ENCODE measurements around the gene DMBT1.

Gene DMBT1

DNA sequence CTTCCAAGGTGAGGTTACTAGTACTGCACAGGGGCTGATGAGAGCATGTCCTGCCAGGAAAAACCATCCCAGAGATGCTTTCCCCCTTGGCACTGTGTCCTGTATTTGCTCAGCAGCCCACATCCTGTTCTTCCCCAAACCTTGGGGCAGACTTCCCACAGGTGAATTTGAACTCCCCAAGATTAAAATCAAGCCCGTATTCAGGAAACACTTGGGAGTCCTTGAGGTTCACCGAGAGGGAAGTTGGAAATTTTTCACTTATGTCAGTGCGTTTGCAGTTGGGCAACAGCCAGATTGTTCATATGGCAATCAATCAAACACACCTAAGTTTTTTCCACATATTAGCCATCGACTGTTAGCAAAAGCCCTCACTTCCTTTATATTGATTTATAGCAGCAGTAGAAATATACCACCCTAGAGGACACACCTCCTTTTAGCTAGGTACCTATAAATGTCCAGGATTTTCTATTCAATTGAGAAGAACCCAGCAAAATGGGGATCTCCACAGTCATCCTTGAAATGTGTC is at the start of gene DMBT1:
Gene DMBT1, plus strand, starts transcription at position 476 of the 526 bp plus-strand sequence. Its CDS starts 17 bp downstream, at position 493.
- DNase-seq, result no peak

DNA sequence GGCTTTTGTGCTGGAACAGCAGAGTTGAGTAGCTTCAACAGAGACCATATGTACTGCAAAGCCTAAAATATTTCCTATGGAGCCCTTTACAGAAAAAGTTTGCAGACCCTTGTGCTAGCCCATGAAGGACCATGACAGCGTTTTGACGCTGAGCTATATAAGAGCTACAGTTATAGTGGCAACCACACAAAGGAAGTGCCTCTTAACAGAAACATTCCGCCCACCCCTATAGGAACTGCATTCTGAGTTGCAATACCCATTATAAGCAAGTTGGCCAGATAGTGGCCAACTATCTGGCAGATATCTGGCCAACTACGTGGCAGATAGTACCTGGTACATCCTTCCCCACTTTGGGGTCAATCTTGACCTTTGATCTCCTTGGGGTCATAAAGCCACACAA is 47.5 kb upstream of the DMBT1 start:
- no peak for DNase-seq

DNA sequence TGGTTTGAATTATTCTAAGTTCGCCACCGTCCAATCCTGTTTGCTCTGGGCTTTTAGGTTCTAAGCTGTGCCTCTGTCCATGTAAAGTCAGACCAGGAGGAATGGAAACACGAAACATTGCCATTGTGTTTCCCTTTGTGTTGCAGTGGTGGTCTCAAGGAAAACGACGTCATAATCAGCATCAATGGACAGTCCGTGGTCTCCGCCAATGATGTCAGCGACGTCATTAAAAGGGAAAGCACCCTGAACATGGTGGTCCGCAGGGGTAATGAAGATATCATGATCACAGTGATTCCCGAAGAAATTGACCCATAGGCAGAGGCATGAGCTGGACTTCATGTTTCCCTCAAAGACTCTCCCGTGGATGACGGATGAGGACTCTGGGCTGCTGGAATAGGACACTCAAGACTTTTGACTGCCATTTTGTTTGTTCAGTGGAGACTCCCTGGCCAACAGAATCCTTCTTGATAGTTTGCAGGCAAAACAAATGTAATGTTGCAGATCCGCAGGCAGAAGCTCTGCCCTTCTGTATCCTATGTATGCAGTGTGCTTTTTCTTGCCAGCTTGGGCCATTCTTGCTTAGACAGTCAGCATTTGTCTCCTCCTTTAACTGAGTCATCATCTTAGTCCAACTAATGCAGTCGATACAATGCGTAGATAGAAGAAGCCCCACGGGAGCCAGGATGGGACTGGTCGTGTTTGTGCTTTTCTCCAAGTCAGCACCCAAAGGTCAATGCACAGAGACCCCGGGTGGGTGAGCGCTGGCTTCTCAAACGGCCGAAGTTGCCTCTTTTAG is 46.3 kb upstream of the DMBT1 start:
- no peak for DNase-seq

DNA sequence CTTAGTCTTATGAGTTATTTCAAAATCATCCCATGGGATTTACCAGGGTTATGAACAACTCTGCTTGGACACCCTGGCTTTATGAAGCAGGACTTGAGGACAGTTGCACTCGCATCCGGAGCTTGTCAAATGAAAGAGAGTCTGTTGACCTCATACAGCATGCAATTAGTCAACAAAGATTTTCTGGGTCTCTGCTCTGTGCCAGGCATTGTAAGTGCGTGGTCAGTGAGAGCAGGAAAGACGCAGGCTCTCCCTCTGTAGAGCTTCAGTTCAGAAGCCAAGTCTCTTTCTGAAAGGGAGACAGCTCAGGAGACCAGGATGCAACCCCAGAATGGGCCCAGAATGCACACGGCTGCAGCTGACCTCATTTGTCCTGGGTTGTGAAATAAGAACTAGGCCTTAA is 45.5 kb upstream of the DMBT1 start:
- no peak for DNase-seq

DNA sequence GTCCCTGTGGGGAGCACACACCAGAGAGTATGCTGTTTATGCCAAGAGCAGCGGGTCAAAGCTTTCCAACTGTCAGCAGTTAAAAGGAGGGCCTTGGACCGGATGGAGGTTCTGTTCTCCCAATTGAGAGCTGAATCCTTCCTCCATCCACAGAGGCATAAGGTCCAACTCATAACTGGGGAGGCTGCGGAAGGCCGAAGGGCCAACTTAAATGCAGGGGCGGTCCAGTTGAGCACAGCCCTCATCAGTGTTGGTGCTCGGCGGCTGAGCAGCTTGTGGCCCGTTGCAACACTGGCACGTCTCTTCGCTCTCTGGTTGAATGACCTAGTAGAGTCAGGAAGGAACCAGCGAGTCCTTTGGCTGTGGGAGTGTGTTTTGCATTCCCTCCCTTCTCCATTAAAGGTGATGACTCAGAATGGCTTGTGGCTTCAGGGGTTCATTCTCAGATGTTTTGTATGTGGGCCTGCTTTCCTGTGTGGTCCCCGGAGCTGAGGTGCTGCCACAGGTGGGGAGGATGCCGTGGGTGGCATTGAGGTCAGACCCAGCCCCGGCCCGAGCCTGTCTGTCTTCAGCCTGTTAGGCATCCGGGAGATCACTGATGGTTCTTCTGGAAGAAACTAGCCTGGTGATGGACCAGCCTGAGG is 44.8 kb upstream of the DMBT1 start:
- no peak for DNase-seq

DNA sequence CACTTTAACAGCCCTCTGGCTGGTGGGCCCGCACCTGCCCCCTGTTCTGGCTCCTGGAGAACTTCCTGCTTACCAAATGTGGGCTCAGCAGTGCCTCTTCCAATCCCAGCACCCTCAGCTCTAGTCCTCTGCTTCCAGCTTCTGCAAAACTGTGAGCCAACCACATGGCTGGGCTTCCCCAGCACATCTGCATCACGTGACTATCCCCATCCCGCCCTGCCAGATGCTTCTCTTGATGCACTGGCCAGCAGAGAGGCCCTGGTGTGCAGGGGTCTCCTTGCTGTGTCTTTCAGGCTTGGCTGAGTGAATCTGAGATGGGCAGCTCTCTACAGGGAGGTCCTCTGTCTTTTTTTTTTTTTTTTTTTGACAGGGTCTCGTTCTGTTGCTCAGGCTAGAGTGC is 43.8 kb upstream of the DMBT1 start:
- no peak for DNase-seq

DNA sequence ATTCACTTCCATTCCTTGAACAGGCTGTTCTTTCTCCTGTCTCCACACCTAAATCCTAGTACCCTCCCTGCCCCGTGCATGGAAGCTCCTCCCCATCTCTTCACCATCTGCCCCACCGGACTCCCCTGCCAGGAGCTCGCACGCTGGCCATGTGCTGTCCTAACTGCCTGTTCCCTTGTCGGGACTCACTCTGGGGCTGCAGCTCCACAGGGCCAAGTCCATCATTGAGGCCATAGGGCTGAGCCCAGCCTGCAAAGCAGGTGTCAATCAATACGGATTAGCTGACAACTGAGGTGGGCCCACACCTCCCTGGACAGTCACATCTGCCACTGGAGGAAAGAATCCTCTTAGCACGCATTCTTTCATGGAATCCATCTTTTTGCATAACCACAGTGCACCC is 41.4 kb upstream of the DMBT1 start:
- no peak for DNase-seq

DNA sequence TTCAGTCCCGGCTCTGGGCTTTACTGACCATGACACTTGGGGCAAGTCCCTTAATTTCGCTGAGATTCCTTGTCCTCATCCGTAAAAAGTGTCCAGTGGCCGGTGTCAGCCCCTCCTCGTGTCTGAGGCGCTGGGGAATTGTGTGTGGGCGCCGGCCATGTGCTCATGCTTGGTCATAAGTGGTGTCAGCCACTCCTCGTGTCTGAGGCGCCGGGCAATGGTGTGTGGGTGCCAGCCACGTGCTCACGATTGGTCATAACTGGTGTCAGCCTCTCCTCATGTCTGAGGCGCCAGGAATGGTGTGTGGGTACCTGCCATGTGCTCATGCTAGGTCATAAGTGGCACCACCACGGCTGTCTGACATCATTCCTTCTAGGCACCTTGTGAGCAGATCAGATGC is 40.7 kb upstream of the DMBT1 start:
- DNase-seq, result no peak

DNA sequence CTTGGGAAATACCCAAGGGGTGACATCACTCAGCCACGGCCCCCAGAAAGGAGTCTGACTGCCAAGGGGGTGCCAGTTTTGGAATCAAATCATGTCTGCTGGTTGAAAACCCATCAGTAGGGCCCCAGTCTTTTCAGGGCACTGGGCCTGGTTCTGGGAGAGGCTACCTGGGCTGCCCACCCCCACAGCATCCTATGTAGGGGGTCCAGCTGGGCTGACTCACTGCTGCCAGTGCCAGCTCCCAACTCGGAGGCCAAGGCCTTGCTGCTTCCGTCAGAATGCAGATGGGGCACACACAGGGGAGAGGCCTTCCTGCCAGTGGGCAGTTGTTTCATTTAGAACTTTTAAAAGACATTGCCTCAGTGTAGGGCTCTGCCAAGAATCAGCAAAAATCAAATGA is 39.5 kb upstream of the DMBT1 start:
- no peak for DNase-seq

DNA sequence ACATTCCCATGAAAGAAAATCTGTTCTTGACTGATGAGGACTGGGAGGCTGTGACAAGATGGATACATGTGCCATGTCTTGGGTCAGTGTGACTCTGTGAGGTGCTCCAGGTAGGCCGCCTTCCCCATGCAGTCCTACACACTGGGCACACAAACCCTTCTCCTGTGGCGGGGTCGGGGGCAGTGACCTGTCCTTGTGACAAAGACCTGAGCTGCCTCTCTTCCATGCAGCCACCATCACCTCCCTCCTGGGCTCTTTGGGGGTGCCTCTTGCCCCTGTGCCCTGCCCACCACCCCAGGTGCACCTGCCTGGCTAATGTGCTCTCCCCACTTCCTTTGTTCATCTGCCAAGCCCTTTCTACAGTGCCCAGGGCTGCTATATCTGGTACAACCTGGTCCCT is 35.7 kb upstream of the DMBT1 start:
- DNase-seq, result no peak

DNA sequence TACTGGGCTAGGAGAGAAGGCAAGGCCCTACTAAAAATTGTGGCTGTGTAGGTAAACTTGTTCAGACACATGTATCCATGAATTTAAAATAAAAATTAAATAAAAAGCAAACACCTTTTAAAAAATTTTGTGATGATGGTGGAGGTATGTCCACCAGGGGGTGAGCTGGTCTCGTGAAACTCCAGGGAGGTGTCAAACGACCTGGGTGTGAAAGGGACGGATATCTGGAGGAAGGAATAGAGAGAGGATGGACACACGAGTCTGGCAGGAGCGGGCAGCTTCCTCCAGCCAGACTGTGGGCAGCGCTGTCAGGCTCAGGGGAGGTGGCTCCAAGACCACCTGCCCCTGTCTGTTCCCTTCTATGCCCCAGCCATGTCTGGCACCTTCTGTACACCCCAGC is 34.8 kb upstream of the DMBT1 start:
- DNase-seq, result no peak

DNA sequence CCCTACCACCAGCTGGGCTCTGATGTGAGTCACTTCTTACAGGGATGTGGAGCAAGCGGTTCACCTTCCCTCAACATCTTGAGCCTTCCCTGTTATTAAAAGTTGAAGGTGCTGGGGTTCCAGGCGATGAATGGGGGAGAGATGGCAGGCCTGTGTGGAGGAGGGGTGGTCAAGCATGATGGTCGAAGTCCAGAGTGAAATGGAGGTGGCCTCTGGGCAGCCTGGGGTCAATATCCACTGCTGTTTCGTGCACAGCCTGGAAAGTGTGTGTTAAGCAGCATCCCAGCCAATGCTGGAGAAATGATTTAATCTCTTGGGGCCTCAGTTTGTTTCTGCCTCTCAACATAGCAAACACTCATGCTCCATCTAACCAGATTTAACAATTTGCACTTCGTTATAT is 33.7 kb upstream of the DMBT1 start:
- no peak for DNase-seq

DNA sequence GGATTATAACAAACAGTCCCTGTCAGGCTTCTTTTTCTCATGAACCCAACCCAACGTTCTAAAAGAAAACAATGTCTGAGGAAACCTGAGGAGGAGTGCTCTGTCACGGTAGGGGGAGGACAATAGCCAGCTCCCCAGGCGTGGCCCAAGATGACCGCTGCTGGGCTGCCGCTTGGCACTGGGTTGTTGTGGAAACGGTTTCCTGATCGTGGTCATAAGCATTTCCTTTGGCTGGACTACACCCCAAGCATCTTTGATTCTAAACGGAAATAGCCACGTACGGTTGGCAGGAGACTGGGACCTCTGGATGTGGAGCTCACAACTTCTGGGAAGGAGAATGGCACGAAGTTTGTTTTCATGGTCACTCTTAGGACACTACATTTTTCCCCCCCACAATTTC is 30.4 kb upstream of the DMBT1 start:
- DNase-seq, result no peak

DNA sequence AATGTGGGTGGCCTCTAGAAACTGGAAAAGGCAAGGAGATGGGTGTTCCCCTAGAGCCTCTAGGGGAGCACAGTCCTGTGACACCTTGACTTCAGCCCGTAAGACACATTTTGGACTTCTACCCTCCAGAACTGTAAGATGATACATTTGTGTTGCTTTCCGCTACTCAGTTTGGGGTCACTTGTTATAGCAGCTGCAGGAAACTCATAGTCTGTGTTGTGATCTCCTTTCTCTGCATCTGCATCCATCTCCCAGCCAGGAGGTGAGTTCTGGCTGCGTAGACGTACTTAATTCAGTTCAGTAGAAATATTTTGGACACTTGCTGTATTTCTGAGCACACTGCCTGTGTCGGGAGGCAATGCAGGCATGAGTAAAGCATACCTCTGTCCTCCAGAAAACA is 29.3 kb upstream of the DMBT1 start:
- no peak for DNase-seq

DNA sequence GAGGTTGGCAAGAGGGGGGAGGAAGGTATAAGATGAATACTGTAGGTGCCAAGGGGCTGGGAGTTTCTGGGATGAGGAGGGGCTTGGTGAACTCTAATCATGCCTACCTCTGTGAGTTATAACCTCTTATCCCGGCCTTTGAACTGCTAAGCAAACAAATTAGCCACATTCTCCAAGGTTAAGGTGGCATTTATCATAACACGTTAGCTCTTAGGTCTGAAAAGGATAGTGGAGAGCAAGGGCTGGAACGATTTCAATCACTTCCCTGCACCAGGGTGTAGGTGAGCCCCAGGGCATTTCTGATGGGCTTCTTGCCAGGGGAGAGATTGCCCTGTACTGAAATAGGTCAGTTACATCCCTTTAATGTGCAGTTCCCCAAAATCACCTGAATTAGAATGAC is 28.6 kb upstream of the DMBT1 start:
- DNase-seq, result no peak

DNA sequence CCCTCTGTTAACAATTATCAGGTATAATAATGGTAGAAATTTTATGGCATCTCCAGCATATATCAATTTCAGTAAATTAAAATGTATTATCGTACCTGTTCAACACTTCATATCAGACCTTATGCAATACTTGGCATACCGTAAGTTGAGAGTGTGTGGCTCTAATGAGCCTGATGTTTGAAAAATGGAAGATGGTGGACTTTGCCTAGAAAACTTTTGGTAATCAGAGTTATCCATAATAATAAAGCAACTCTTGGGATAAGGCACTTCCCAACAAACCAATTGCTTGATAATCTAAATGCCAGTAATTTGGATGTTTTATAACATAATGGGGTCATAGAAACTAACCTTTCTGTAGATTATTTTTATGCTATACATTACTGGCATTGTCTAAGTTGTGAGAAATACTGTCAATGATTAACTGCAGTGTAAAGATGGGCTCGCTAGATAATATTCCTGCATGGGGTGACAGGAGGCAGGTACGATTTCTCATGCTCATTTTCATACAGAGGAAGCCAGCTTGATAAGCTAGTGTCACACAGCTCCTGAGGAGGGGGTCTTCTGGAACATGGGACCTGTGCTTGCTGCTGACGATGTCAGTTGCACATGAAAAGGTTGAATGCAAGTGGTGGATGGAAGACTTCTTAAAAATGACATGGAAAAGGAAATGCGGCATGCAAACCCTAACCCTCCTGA is 27.8 kb upstream of the DMBT1 start:
- DNase-seq, result no peak

DNA sequence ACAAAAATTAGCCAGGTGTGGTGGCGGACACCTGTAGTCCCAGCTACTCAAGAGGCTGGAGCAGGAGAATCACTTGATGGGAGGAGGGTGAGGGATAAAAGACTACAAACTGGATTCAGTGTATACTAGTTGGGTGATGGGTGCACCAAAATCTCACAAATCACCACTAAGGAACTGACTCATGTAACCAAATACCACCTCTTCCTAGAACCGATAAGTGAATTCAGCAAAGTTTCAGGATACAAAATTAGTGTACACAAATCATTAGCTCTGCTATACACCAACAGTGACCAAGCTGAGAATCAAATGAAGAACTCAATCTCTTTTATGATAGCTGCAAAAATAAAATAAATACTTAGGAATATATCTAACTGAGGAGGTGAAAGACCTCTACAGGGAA is 23.0 kb upstream of the DMBT1 start:
- no peak for DNase-seq

DNA sequence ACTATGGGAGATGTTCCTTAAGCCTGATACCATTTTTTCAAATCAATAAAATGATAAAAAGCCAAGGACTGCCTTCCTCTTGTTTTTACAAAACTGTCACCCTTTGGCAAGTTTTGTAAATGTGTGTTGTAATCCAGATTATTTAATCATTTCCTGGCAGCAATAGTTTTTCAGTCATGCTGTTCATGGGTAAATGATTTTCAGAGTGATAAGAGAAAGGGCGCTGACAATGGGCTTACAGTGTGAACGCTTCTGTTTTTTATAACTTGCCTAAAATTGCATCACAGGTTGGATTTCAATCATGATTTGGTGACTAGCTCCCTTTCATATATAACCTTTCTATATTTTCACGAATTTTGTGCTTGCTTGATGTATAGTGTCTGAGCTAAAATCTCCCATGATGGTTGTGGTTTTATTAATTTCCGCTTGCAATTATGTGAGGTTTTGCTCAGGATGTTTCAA is 19.0 kb upstream of the DMBT1 start:
- no peak for DNase-seq

DNA sequence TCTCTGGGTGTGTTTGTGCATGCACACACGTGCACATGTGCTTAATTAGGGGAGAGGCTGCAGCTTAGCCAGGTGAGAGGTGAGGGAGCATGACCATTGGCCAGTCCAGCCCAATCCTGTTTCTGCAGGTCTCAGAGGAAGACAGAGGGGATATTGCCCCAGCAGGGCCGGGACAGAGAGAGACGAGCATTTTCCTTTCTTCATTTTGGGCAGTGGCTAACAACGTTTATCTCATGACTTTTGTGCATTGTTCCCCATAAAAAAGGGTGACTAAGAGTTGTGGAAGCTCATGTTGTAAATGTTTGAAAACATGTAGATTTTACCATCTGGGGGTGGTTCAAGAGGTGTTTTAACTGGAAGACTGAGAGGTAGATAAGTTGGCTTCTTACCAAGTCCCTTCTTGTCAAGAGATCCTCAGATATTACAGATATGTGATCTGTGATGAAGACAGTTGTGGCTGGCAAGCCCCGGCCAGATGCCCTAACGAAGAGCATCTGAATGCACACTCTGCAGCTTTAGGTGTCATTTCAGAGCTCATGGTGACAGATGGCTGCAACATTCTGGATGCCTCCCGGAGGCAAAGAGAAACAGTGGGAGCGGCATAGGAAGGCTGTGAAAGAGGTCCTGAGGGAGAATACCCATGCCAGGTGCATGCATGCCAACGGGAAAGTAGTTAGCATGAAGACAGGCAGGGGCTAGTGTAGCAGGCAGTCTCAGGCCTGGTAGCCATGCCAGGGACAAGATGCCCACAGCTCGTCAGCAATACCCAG is 16.7 kb upstream of the DMBT1 start:
- DNase-seq, result no peak

DNA sequence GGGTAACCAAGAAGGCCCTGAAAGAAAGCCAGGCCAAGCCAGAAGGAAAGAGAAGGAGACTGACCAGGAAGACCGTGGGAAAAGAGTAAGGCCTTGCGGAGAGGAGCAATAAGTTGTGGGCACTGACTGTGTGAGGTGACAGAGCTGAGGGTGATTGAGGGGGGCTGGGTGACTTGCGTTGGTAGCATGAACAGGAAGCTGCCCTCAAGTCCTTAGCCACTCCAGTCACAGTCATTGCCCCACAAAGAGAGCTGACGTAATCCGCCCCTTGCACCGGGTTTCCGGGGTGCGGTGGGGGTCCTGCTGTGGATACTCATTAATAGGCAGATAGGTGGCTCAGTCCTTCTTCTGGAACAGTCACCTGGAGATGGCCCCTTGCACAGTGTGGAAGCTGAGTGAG is 16.1 kb upstream of the DMBT1 start:
- no peak for DNase-seq

DNA sequence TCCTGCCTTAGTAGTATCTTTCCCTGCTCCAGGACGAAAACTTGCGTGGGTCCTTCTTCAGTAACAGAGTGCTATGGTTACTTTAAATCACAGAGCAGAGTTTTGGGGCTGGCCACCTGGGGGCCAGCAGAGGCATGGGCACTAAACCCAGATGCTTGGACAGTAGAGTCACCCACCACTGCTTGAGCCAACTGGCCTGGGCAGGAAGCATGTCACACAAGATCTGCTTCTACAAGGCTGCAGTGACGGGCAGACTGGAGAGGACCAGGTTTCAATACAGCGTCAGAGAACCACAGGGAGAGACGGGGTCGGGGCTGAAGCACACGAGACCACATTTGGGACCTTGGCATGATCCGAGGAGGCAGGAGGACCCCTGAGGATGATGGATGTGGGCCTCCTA is 14.3 kb upstream of the DMBT1 start:
- DNase-seq, result no peak

DNA sequence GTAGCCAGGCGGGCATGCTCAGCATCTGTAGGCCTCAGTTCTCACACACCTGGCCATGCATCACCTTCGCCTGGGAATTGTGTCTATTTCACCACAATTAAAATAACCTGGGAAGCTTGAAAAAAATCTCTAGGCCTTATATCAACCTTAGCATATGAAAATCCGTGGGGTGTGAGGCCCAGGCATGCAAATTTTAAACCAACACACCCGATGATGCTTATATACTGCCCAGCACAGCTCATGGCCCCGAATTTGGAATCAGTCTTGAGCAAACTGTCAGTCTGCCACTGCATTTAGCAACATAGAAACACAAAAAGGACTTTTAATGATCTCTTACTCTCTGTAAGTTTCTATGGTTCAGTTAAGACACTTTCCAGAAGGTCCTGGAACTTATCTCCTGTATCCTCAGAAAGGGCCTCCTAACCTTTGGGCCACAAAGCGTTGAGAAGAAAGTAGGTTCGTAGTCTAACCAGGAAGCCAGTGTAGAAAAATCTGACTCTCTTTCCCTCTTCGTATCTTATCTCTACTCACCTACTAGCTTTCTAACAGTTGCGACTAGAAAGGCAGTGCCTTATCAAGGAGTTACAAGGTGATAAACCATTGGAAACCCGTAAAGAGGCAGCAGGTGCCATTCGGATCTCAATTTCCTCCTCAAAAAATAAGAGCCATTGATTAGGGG is 12.0 kb upstream of the DMBT1 start:
- DNase-seq, result no peak

DNA sequence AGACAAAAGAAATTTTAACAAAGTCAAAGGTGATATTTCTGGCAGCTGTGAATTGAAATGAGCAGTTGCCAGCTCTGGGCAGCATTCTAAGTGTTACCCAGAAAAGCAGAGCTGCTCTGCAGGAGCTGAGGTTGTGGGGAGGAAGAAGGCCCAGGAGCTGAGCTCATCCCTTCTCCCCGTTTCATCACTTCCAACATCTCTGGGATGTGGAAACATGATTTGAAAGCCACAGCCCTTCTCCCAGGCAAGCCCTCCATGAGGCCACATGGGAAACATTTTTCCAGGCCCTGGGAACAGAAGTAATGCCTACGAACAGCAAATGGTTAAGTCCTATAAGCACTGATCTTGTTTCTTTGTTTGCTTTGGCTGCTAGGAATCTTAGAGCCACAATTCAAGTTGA is 10.9 kb upstream of the DMBT1 start:
- no peak for DNase-seq
